DND-41 (cell line): Measurements from ENCODE around the gene HMGN4.

ENCODE experiments used
- ATAC-seq: fragments of 200-7000 bp; cut with Tn5 transposase; 3 replicates; pipeline ENCODE4 v1.9.1; 2021; ENCODE audit warnings: low read depth; ENCODE audit not compliant: insufficient read depth
- DNase-seq: peaks from one replicate; pipeline ENCODE4 v3.0.0-alpha.2; 2020
- H2AFZ ChIP-seq: 2 replicates; pipeline ENCODE4 v1.6.0; 2012; ENCODE audit warnings: low read depth, low read length
- H3K27ac ChIP-seq: 2 replicates; pipeline ENCODE4 v1.5.1; 2012; ENCODE audit warnings: low read length, inconsistent platforms
- H3K27me3 ChIP-seq: fragments of 200-600 bp; sonication (generic); 2 replicates; pipeline ENCODE4 v1.6.0; 2012; ENCODE audit warnings: low read length, mild to moderate bottlenecking, inconsistent platforms; ENCODE audit not compliant: insufficient read depth, poor library complexity
- H3K36me3 ChIP-seq: 2 replicates; pipeline ENCODE4 v1.5.1; 2012; ENCODE audit warnings: low read length, inconsistent platforms; ENCODE audit not compliant: insufficient read depth
- H3K4me1 ChIP-seq: 2 replicates; pipeline ENCODE4 v1.5.1; 2012; ENCODE audit warnings: mild to moderate bottlenecking, low read length; ENCODE audit not compliant: insufficient read depth
- H3K4me2 ChIP-seq: 2 replicates; pipeline ENCODE4 v1.6.0; 2012; ENCODE audit warnings: mild to moderate bottlenecking, moderate library complexity, low read length, inconsistent platforms; ENCODE audit not compliant: insufficient read depth
- H3K4me3 ChIP-seq, 2 experiments: fragments of 200-600 bp in 1 of 2; shearing (Covaris generic) in 1 of 2; 2 replicates each; pipeline ENCODE4 v1.5.1; 2012 to 2016; ENCODE audit warnings: inconsistent platforms in 2 of 2, low read length in 2 of 2, mild to moderate bottlenecking in 2 of 2, low read depth in 1 of 2, moderate library complexity in 1 of 2
- H3K79me2 ChIP-seq: 2 replicates; pipeline ENCODE4 v1.6.0; 2012; ENCODE audit warnings: low read length, inconsistent platforms; ENCODE audit not compliant: insufficient read depth
- H3K9ac ChIP-seq: 2 replicates; pipeline ENCODE4 v1.6.0; 2012; ENCODE audit warnings: low read depth, mild to moderate bottlenecking, inconsistent platforms, low read length, moderate library complexity
- H3K9me3 ChIP-seq: 2 replicates; pipeline ENCODE4 v1.5.1; 2012; ENCODE audit warnings: low read length, moderate library complexity, mild to moderate bottlenecking, inconsistent platforms; ENCODE audit not compliant: insufficient read depth, severe bottlenecking
- H4K20me1 ChIP-seq: 2 replicates; pipeline ENCODE4 v1.6.0; 2012; ENCODE audit warnings: low read length; ENCODE audit not compliant: insufficient read depth
- CTCF ChIP-seq: IDR thresholded peaks from 2 replicates; pipeline ENCODE4 v1.5.1; 2012; ENCODE audit warnings: borderline replicate concordance, low read length, moderate library complexity, mild to moderate bottlenecking; ENCODE audit not compliant: poor library complexity, severe bottlenecking; ENCODE audit errors: extremely low read depth
- EZH2 ChIP-seq: IDR thresholded peaks from 3 replicates; pipeline ENCODE4 v1.6.1; 2012; ENCODE audit warnings: borderline replicate concordance, low read depth, mild to moderate bottlenecking, moderate library complexity, low read length, inconsistent platforms; ENCODE audit not compliant: severe bottlenecking

The HMGN4 gene

GRCh38 chr6:26554697-26555504, 16.7 kb downstream of the HMGN4 start:
- TF ChIP-seq EZH2 (no peak), CTCF (no peak)
- no peaks in the 10 kb centered on the region for H4K20me1 ChIP-seq
- no peaks in the 10 kb centered on the region for H3K27me3 ChIP-seq
- peak; percentile 74 for DNase-seq
- no peaks in the 10 kb centered on the region for H3K36me3 ChIP-seq
- peak; percentile 22; the same call in 2 of the 3 replicates for ATAC-seq
- peak overlapping the region; percentile 62 for H3K9ac ChIP-seq
- H3K79me2 ChIP-seq: no peaks in the 10 kb centered on the region
- H2AFZ ChIP-seq: peak overlapping the region; percentile 55
- H3K27ac ChIP-seq: peak overlapping the region; percentile 58
- peaks cover 50% of the 10 kb centered on the region for H3K4me1 ChIP-seq
- no peaks in the 10 kb centered on the region for H3K9me3 ChIP-seq
- H3K4me3 ChIP-seq: peak overlapping the region; percentile 39 to 61
- H3K4me2 ChIP-seq: peak overlapping the region; percentile 79

GRCh38 chr6:26555505-26556262, 17.5 kb downstream of the HMGN4 start:
- Histone ChIP-seq H3K79me2 (no peaks in the 10 kb centered on the region), H3K4me1 (peaks cover 42% of the 10 kb centered on the region), H3K4me2 (peak overlapping the region; percentile 79), H3K9ac (no peak overlapping the region), H4K20me1 (no peaks in the 10 kb centered on the region), H3K27ac (no peak overlapping the region), H2AFZ (no peak overlapping the region), H3K36me3 (no peaks in the 10 kb centered on the region), H3K4me3 (peak overlapping the region in 1 of 2 experiments; percentile 61; a peak in 1 of 4 replicates), H3K27me3 (no peaks in the 10 kb centered on the region), H3K9me3 (no peaks in the 10 kb centered on the region)
- ATAC-seq (no peak), DNase-seq (no peak)
- TF ChIP-seq EZH2: no peak
- TF ChIP-seq CTCF: no peak

GRCh38 chr6:26556263-26557070, 18.3 kb downstream of the HMGN4 start:
- ATAC-seq (no peak), DNase-seq (peak; percentile 39)
- TF ChIP-seq CTCF: no peak
- no peak for TF ChIP-seq EZH2
- Histone ChIP-seq H3K4me2 (no peak overlapping the region; the same call in 1 of the 2 replicates), H3K9ac (no peak overlapping the region), H3K27ac (no peak overlapping the region), H2AFZ (no peak overlapping the region), H3K36me3 (no peaks in the 10 kb centered on the region), H3K4me3 (no peak overlapping the region), H3K4me1 (peaks cover 35% of the 10 kb centered on the region), H4K20me1 (no peaks in the 10 kb centered on the region), H3K9me3 (no peaks in the 10 kb centered on the region), H3K27me3 (no peaks in the 10 kb centered on the region), H3K79me2 (no peaks in the 10 kb centered on the region)
